Ovary (tissue), 3 donors: ENCODE results near the gene SGMS1.

Experiments used
- CTCF ChIP-seq, 3 donors: fragments of 450-650 bp in 2 of 3; fragments of 200-600 bp in 1 of 3; IDR thresholded peaks; one replicate each; pipeline versions ENCODE4 v1.5.1 to v1.8.0; 2016 to 2022; ENCODE audit warnings: antibody characterized with exemption in 3 of 3, mild to moderate bottlenecking in 1 of 3
- EP300 ChIP-seq: sonication (generic); formaldehyde crosslinking; IDR thresholded peaks from one replicate; pipeline ENCODE4 v1.6.1; 2017; ENCODE audit warnings: antibody characterized with exemption
- donor health status: DM: no; HTN: no; CAD: no.

GRCh38 chr10:50394832-50395231 is 228.9 kb downstream of the SGMS1 start:
- TF ChIP-seq CTCF (IDR thresholded peaks at IDR 0.05): no peak
- TF ChIP-seq EP300: no peak
